Stimulated activated CD4-positive, alpha-beta T cell treated with anti-CD3 and anti-CD28 coated beads, Interleukin-1b, Interleukin-23, amount 100 ng/mL, for 4 hours (primary cell): Measurements from ENCODE around the gene ANTXR1.

Experiments
- DNase-seq, 2 donors: peaks; one replicate each; pipeline ENCODE4 v3.0.0-alpha.2; 2020; ENCODE audit warnings: low read depth in 2 of 2

The ANTXR1 gene

GRCh38 chr2:69070969-69071368 lies 58.0 kb downstream of the ANTXR1 start:
- DNase-seq: no peak

GRCh38 chr2:69073928-69074570 lies 61.1 kb downstream of the ANTXR1 start:
- no peak for DNase-seq

- no peak for DNase-seq
Observed at GRCh38 chr2:69074918-69075317, 61.9 kb downstream of the ANTXR1 start.

- DNase-seq: no peak
Observed at GRCh38 chr2:69075486-69075885, 62.5 kb downstream of the ANTXR1 start.

- no peak for DNase-seq
Observed at GRCh38 chr2:69076601-69077000, 63.6 kb downstream of the ANTXR1 start.

GRCh38 chr2:69077252-69077950 lies 64.4 kb downstream of the ANTXR1 start:
- DNase-seq: no peak

GRCh38 chr2:69080071-69080470 lies 67.1 kb downstream of the ANTXR1 start:
- no peak for DNase-seq

- no peak for DNase-seq
Observed at GRCh38 chr2:69081001-69081580, 68.1 kb downstream of the ANTXR1 start.

- DNase-seq: no peak
Observed at GRCh38 chr2:69081757-69082156, 68.8 kb downstream of the ANTXR1 start.

GRCh38 chr2:69082430-69082997 lies 69.5 kb downstream of the ANTXR1 start:
- DNase-seq: no peak

- no peak for DNase-seq
Observed at GRCh38 chr2:69083235-69083748, 70.3 kb downstream of the ANTXR1 start.

GRCh38 chr2:69084492-69084891 lies 71.5 kb downstream of the ANTXR1 start:
- DNase-seq: no peak

GRCh38 chr2:69086466-69086865 lies 73.5 kb downstream of the ANTXR1 start:
- no peak for DNase-seq

GRCh38 chr2:69087211-69087911 lies 74.4 kb downstream of the ANTXR1 start:
- no peak for DNase-seq

- DNase-seq: no peak
Observed at GRCh38 chr2:69087912-69088240, 74.9 kb downstream of the ANTXR1 start.

GRCh38 chr2:69088466-69088865 lies 75.5 kb downstream of the ANTXR1 start:
- no peak for DNase-seq

- DNase-seq: no peak
Observed at GRCh38 chr2:69089266-69089665, 76.3 kb downstream of the ANTXR1 start.

GRCh38 chr2:69089998-69090397 lies 77.0 kb downstream of the ANTXR1 start:
- no peak for DNase-seq

- DNase-seq: no peak
Observed at GRCh38 chr2:69090820-69091219, 77.8 kb downstream of the ANTXR1 start.

- no peak for DNase-seq
Observed at GRCh38 chr2:69092857-69093256, 79.9 kb downstream of the ANTXR1 start.

- no peak for DNase-seq
Observed at GRCh38 chr2:69095305-69095704, 82.3 kb downstream of the ANTXR1 start.
